OCI-LY1 (cell line): ENCODE results near the gene CD40.
A peak's percentile ranks its signal among the peaks of the same experiment; 100 is the strongest.

Experiments used
- CTCF ChIP-seq: fragments of 200-600 bp; sonication (generic), shearing (Covaris generic); IDR thresholded peaks from 2 replicates; pipeline ENCODE4 v1.5.1; 2017; ENCODE audit warnings: mild to moderate bottlenecking, antibody characterized with exemption, low read length, moderate library complexity, mixed read lengths
- EZH2 ChIP-seq: fragments of 200-600 bp; sonication (generic), shearing (Covaris generic); IDR thresholded peaks from 2 replicates; pipeline ENCODE4 v1.8.0; 2017; ENCODE audit warnings: borderline replicate concordance, mixed run types, mild to moderate bottlenecking, antibody characterized with exemption, low read length, moderate library complexity, mixed read lengths

DNA sequence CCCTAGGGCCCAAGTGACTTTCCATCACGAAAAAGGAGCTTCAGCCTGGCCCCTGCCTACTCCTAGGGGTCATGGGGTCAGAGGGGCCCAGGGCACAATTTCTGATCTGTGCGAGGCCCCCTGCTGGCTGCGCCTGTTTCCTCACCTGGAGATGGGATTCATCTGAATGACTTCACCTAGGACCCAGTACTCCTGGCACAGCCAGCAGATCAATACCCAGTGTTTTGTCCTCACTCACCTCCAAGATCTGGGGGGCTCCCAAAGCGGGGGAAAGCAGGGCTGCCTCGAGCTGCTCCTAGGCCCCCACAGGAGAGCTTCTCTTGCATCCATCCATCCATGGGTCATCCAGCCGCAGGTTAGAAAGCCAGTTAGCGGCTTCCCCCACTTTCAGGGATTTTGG, 33.8 kb downstream of the CD40 start:
- TF ChIP-seq CTCF (peak; percentile 65), EZH2 (no peak)
